ENCODE data around the gene HDAC2.
"Not testable (repeated sequence)": the region's sequence is repeated elsewhere in the genome, so short reads cannot be mapped to it uniquely, and the experiment has no call there.

HDAC2 gene

DNA sequence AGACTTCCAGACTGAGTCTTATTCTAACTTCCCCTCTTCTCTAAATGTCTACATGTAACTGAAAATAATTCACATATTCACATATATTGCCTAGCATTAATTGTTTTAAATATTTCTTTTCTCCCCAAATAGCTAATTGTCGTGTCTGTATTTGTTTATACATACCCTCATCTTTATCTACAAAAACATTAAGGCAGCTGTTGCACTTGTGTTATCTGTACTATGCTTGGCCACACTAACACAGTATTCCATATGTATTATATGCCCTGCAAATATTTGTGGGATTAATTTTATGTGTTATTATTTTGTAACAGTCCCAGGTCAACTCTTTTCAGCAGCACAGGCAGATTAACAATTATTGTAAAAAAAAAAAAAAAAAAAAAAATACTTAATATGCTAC lies 11.7 kb downstream of the HDAC2 start:
- Mint-ChIP-seq H3K4me3 (no peak overlapping the region), H3K9me3 (no peaks in the 10 kb centered on the region), H3K27me3 (no peaks in the 10 kb centered on the region), H3K36me3 (ENCODE audit: insufficient read depth) (peaks cover 23% of the 10 kb centered on the region), H3K4me1 (ENCODE audit: low read depth in 2 of 2) (peaks cover 11 to 31% of the 10 kb centered on the region in 2 donors), H3K27ac (no peak overlapping the region)
- no peak for ATAC-seq (replicated peaks)
- DNase-seq, result no peak

DNA sequence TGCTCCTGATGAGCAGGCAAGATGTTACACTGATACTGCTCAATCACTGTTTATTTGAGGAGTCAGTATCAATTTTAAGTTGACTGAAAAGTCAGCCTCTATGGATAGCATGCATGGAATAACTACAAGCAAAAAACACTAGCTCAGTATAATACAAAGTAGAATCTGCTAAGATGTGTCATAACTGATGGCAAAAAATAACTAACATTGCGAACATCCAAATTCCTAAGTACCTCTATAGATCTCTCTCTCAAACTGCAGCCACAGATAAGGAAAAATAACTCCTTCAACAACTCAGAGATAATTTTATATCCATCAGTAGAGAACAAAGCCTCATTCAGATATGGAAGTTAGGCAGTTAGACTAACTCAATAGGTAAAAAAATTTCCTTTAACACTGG lies 16.3 kb downstream of the HDAC2 start:
- Mint-ChIP-seq H3K27me3 (no peaks in the 10 kb centered on the region), H3K9me3 (no peaks in the 10 kb centered on the region), H3K27ac (no peak overlapping the region), H3K36me3 (ENCODE audit: insufficient read depth) (peaks cover 54% of the 10 kb centered on the region), H3K4me3 (no peak overlapping the region), H3K4me1 (ENCODE audit: low read depth in 2 of 2) (peaks cover 1 to 8% of the 10 kb centered on the region in 2 donors)
- ATAC-seq (replicated peaks) (no peak), DNase-seq (no peak)

DNA sequence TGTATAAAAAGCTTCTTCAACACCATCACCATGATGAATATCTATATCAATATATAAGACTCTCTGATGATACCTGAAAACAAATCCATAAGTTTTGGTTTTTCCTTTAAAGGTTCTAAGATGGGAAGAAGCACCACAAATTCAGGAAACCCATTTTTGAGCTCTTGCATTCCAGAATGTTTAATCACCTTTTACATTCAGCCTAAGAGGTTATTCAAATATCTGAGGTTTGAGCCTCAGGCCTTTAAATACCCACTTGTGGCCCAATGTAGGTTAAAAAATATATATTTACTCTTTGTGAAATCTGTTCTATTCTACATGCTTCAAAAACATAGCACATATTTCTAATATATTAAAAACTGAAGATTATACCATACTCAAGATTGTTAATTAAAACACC lies 17.6 kb downstream of the HDAC2 start:
- DNase-seq, result no peak
- Mint-ChIP-seq H3K9me3 (no peaks in the 10 kb centered on the region), H3K27me3 (no peaks in the 10 kb centered on the region), H3K27ac (no peak overlapping the region), H3K4me3 (no peak overlapping the region), H3K4me1 (ENCODE audit: low read depth in 2 of 2) (peaks cover 1 to 3% of the 10 kb centered on the region in 2 donors), H3K36me3 (ENCODE audit: insufficient read depth) (peaks cover 62% of the 10 kb centered on the region)
- no peak for ATAC-seq (replicated peaks)

DNA sequence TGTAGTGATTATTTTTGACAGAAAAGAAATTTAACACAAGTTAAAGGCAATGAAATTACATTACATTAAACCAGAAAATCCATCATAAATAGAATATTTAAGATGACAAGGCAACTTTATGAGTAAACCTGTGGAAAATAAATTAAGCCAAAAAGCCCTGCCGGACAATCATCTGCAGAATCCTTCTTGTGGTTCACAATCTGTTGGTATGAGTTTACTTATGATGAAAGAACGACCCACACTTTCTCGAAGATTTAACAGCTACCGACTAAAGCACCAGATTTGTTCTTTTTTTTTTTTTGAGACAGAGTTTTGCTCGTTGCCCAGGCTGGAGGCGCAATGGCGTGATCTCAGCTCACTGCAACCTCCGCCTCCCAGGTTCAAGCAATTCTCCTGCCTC lies 21.4 kb downstream of the HDAC2 start:
- no peak for DNase-seq

DNA sequence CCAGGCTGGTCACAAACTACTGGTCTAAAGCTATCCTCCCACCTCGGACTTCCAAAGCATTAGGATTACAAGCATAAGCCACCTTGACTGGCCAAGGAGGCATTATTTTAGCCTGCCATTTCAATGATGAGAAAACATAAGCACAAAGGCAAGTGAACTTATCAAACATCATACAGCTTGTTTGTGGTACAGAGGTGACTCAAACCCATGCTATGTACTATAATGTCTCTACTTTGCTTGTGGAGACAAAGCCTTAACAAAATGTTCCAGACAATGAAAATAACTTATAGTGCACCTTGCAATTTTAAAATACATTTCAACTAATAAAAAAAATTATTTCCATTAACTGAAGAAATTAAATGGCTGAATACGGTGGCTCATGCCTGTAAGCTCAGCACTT lies 26.2 kb downstream of the HDAC2 start:
- Mint-ChIP-seq H3K27ac (peak overlapping the region in 1 of 2 donors; percentile 45), H3K27me3 (no peaks in the 10 kb centered on the region), H3K4me3 (no peak overlapping the region), H3K4me1 (ENCODE audit: low read depth in 2 of 2) (no peaks in the 10 kb centered on the region), H3K9me3 (no peaks in the 10 kb centered on the region), H3K36me3 (ENCODE audit: insufficient read depth) (peaks cover 70% of the 10 kb centered on the region)
- no peak for DNase-seq
- no peak for ATAC-seq (replicated peaks)

More for the DNA sequence above, 21.4 kb downstream of the HDAC2 start:
- no peaks in the 10 kb centered on the region for H3K4me1 Mint-ChIP-seq (ENCODE audit: low read depth in 2 of 2)
- no peak for ATAC-seq (replicated peaks)
- no peaks in the 10 kb centered on the region for H3K9me3 Mint-ChIP-seq
- H3K27me3 Mint-ChIP-seq, result no peaks in the 10 kb centered on the region
- no peak overlapping the region for H3K4me3 Mint-ChIP-seq
- H3K36me3 Mint-ChIP-seq (ENCODE audit: insufficient read depth), result peaks cover 58% of the 10 kb centered on the region
- H3K27ac Mint-ChIP-seq, result no peak overlapping the region

DNA sequence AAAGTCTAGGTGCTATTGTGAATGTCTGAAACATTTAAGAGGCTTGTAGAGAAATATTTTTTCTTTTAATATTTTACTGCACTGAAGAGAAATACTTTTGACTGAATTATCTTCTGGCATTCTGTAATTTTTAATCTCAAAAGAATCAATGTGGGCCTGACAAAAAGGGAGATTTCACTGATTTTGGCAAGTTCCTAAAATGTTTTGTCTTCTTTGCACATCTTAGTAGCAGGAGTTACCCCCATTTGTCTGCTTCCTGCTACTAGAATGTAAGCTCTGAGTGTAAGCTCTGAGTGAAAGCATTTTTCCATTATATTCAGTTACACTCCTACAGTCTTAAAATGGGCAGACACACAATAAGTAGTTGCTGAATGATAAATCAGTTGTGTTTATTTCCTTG lies 31.1 kb downstream of the HDAC2 start:
- Mint-ChIP-seq H3K36me3 (ENCODE audit: insufficient read depth) (peaks cover 52% of the 10 kb centered on the region), H3K27me3 (no peaks in the 10 kb centered on the region), H3K4me3 (no peak overlapping the region), H3K27ac (no peak overlapping the region), H3K4me1 (ENCODE audit: low read depth in 2 of 2) (no peaks in the 10 kb centered on the region), H3K9me3 (no peaks in the 10 kb centered on the region)
- ATAC-seq (replicated peaks), result no peak
- DNase-seq, result no peak

DNA sequence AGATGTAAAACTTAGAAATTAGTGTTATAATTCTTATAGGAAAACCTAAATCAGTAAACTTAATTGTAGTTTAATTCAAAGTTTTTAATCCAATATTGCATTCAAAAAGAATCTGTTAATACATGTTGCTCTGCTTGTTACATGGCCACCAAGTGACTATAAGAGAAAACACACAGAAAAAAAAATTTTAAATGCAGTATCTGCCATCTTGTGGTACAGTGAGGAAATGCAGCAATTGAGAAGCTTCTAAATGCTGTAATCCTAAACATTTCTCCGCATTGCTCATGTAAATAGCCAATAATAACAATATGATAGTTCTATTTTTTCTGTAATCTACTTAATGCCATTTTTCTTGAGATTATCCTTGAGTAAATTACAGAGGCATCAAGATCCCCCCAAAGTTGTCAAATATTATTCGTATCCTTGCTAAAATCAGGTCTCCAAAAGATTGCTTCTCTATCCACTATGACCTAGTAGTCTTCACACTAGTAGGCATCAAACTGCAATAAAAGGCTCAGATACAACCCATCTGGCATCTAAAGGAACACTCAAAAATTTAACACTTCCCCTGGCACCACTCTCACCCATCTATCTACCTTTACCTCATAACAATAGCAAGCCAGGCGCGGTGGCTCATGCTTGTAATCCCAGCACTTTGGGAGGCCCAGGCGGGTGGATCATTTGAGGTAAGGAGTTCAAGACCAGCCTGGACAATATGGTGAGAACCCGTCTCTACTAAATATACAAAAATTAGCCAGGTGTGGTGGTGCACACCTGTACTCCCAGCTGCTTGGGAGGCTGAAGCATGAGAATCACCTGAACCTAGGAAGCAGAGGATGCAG lies 34.6 kb downstream of the HDAC2 start:
- H3K9me3 Mint-ChIP-seq, result no peaks in the 10 kb centered on the region
- peak; percentile 71 for ATAC-seq (replicated peaks)
- H3K27me3 Mint-ChIP-seq, result no peaks in the 10 kb centered on the region
- peak in 2 of 3 experiments; percentile 15 to 22 for DNase-seq
- peaks cover 22% of the 10 kb centered on the region for H3K36me3 Mint-ChIP-seq (ENCODE audit: insufficient read depth)
- H3K4me3 Mint-ChIP-seq, result no peak overlapping the region
- H3K27ac Mint-ChIP-seq, result peak overlapping the region in 1 of 2 donors; percentile 1
- no peaks in the 10 kb centered on the region for H3K4me1 Mint-ChIP-seq (ENCODE audit: low read depth in 2 of 2)

DNA sequence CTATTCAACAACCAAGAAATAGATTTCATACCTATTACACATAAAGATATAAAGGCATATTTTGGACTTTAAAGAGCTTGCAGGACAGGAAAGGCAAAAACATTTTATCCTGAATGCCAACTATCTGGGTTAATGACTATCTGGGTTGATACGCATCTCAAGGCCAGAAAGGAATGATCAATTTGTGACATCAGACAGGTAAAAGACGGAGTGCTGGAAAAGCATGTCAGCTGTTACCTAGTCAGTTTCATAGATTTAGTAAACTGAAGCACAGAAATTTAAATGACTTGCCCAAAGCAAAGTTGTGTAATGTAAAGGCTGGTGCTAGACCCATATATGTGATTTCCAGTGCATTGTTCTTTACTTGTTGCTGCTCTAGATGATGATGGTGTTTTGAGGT lies 36.8 kb downstream of the HDAC2 start:
- H3K4me1 Mint-ChIP-seq (ENCODE audit: low read depth in 2 of 2), result no peaks in the 10 kb centered on the region
- peaks cover 6% of the 10 kb centered on the region for H3K36me3 Mint-ChIP-seq (ENCODE audit: insufficient read depth)
- no peak overlapping the region for H3K4me3 Mint-ChIP-seq
- no peak overlapping the region for H3K27ac Mint-ChIP-seq
- no peak for ATAC-seq (replicated peaks)
- peaks cover 0 to 5% of the 10 kb centered on the region in 2 donors for H3K27me3 Mint-ChIP-seq
- DNase-seq, result no peak
- peaks cover 0 to 19% of the 10 kb centered on the region in 2 donors for H3K9me3 Mint-ChIP-seq

DNA sequence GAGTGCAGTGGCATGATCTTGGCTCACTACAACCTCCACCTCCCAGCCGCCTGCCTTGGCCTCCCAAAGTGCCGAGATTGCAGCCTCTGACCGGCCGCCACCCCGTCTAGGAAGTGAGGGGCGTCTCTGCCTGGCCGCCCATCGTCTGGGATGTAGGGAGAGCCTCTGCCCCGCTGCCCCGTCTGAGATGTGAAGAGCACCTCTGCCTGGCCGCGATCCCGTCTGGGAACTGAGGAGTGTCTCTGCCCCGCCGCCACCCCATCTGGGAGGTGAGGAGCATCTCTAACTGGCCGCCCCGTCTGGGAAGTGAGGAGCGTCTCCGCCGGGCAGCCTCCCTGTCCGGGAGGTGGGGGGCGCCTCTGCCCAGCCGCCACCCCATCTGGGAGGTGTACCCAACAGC lies 39.0 kb downstream of the HDAC2 start:
- not testable (repeated sequence) for H3K4me1 Mint-ChIP-seq (ENCODE audit: low read depth in 2 of 2); DNase-seq; H3K4me3 Mint-ChIP-seq; H3K27ac Mint-ChIP-seq; H3K36me3 Mint-ChIP-seq (ENCODE audit: insufficient read depth); H3K27me3 Mint-ChIP-seq; ATAC-seq (replicated peaks)
- H3K9me3 Mint-ChIP-seq, result peaks cover 0 to 20% of the 10 kb centered on the region in 2 donors

DNA sequence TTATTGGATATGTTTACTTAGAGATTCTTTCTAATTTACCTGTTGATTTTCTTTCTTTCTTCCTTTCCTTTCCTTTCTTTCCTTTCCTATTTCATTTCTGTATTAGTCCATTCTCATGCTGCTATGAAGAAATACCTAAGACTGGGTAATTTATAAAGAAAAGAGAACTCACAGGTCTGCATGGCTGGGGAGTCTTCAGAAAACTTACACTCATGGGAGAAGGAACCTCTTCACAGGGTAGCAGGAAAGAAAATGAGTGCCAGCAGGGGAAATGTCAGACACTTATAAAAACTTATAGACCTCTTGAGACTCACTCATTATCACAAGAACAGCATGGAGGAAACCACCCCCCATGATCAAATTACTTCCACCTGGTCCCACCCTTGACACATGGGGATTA lies 40.8 kb downstream of the HDAC2 start:
- no peak overlapping the region for H3K4me3 Mint-ChIP-seq
- DNase-seq (no peak), ATAC-seq (replicated peaks) (no peak)
- peaks cover 5 to 8% of the 10 kb centered on the region in 2 donors for H3K27me3 Mint-ChIP-seq
- peaks cover 0 to 20% of the 10 kb centered on the region in 2 donors for H3K9me3 Mint-ChIP-seq
- H3K36me3 Mint-ChIP-seq (ENCODE audit: insufficient read depth), result no peaks in the 10 kb centered on the region
- no peaks in the 10 kb centered on the region for H3K4me1 Mint-ChIP-seq (ENCODE audit: low read depth in 2 of 2)
- no peak overlapping the region for H3K27ac Mint-ChIP-seq

DNA sequence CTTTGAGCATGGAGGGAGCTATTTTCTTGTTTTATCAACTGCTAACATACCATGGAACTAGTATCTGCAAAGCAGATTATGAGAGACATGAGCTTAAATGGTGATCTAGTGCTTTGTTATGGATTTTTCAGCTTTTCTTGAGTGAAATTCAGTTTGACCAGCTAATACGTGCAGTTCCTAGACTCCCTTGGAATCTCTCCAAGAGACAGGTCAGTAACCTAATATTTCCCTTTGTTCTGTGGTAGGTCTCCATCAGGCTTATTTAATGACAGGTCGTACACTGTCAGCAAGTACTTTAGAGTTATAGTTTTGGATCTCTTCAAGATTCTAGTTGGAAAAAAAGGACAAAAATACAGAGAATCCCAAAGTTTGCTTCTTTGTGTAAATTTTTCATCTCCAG lies 43.9 kb downstream of the HDAC2 start:
- H3K27me3 Mint-ChIP-seq, result peaks cover 5 to 8% of the 10 kb centered on the region in 2 donors

DNA sequence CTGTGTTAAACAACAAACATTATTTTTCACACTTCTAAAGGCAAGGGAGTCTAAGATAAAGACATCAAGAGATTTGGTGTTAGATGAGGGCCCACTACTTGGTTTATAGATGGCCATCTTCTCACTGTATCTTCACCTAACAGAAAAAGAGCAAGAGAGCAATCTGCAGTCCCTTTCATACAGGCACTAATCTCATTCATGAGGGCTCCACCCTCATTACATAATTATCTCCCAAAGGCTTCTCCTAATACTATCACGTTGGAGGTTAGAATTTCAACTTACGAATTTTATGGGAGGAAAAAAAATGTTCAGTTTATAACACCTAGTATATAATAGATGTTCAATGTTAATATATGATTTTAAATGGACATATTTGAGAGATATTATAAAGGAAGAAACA lies 45.6 kb downstream of the HDAC2 start:
- ATAC-seq (replicated peaks) (no peak), DNase-seq (no peak)
- Mint-ChIP-seq H3K4me1 (ENCODE audit: low read depth in 2 of 2) (peaks cover 6 to 13% of the 10 kb centered on the region in 2 donors), H3K27ac (no peak overlapping the region), H3K27me3 (peaks cover 5 to 8% of the 10 kb centered on the region in 2 donors), H3K9me3 (peaks cover 0 to 13% of the 10 kb centered on the region in 2 donors), H3K36me3 (ENCODE audit: insufficient read depth) (no peaks in the 10 kb centered on the region), H3K4me3 (no peak overlapping the region)

More for the DNA sequence above, 43.9 kb downstream of the HDAC2 start:
- Mint-ChIP-seq H3K4me3 (no peak overlapping the region), H3K9me3 (peaks cover 0 to 20% of the 10 kb centered on the region in 2 donors), H3K27ac (no peak overlapping the region), H3K36me3 (ENCODE audit: insufficient read depth) (no peaks in the 10 kb centered on the region), H3K4me1 (ENCODE audit: low read depth in 2 of 2) (peaks cover 0 to 3% of the 10 kb centered on the region in 2 donors)
- DNase-seq (no peak), ATAC-seq (replicated peaks) (no peak)

DNA sequence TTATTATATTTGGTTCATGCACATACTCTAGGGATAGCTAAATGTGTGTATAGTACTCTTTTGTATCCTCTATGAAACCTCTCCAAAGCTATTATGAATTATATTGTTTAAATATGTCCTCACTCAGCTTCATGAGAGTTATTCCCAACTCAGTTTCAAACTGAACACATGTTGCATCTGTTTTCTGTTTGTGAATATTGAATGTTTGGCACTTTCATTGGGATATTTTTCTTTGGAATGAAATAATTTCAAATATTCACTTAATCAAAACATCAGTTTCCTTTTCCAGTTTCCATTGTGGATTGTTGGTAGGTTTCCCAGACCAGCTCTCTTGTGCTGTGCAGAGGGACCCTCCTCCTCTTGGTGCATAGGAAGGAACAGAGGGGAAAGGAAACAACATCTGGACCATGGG lies 46.6 kb downstream of the HDAC2 start:
- no peak for DNase-seq
- ATAC-seq (replicated peaks), result no peak
- no peak overlapping the region for H3K27ac Mint-ChIP-seq

DNA sequence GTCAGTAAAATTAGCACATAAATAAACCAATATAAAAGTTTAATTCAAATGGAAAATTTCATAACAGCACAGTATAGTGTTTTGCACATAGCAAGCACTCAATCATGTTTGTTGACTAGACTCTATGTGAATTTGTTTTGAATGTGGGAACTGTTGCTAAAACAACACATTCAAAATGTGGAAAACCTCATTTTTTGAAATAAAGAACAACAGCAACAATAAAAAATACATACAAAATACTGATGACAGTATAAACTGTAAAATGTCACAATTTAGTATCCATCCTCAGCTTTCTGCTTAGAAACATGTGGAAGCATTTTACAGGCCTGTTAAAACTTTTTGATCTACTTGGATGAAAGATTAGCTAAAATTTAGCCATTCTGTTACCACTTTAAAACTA lies 47.4 kb downstream of the HDAC2 start:
- ATAC-seq (replicated peaks) (no peak), DNase-seq (no peak)
- Mint-ChIP-seq H3K4me1 (ENCODE audit: low read depth in 2 of 2) (peaks cover 7 to 14% of the 10 kb centered on the region in 2 donors), H3K36me3 (ENCODE audit: insufficient read depth) (no peaks in the 10 kb centered on the region), H3K4me3 (no peak overlapping the region), H3K9me3 (no peaks in the 10 kb centered on the region), H3K27me3 (peaks cover 0 to 5% of the 10 kb centered on the region in 2 donors), H3K27ac (no peak overlapping the region)

More for the DNA sequence above, 46.6 kb downstream of the HDAC2 start:
- H3K27me3 Mint-ChIP-seq, result peaks cover 5 to 6% of the 10 kb centered on the region in 2 donors
- no peak overlapping the region for H3K4me3 Mint-ChIP-seq
- H3K9me3 Mint-ChIP-seq, result peaks cover 0 to 3% of the 10 kb centered on the region in 2 donors
- H3K36me3 Mint-ChIP-seq (ENCODE audit: insufficient read depth), result no peaks in the 10 kb centered on the region
- H3K4me1 Mint-ChIP-seq (ENCODE audit: low read depth in 2 of 2), result peaks cover 7 to 14% of the 10 kb centered on the region in 2 donors
